Measurements from ENCODE around the gene SCAMP4.

DNA sequence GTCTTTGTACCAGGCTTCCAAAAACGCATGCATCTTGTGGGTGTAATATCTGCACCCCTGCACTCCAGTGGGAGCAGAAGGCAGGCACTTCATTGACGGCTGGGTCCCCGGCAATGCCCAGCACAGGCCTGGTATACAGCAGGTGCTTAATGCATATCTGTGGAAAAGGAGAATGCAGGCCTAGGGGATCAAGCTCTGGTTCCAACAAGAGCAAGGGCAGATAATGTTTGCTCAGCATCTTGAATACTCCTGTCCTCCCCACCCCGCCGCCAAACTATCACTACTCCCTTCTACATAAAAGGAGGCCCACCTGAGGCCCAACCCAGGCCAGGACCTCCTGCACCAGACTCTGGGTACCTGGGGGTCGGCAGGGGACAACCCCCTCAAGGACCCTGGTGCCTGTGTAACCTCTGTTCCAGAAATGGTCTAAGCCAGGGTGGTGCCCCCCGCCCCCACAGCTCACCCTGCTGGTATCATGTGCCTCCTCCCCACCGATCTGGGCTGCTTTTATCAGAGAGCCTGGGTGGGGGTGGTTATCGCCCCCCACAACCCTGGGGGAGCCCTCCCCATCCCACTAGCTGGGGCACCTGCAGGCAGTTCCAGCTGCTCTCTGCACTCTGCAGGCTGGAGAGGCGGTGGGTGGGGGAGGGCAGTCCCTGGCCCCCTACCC lies 46.7 kb upstream of the SCAMP4 start:
- no peak for TF ChIP-seq CTCF (conservative IDR thresholded peaks at IDR 0.05 in 1 of 2, IDR thresholded peaks at IDR 0.05 in 1 of 2; ENCODE audit: low read depth in 1 of 2, low read length in 2 of 2)
- TF ChIP-seq EZH2 (IDR thresholded peaks at IDR 0.05; ENCODE audit: low read length, missing control alignments), result no peak

All from fibroblast of lung (primary cell).